Ishikawa (cell line): ENCODE measurements around the gene CFAP300.

ENCODE experiments used
- CEBPB ChIP-seq: IDR thresholded peaks from 2 replicates; pipeline ENCODE4 v1.6.1; 2012
- CREB1 ChIP-seq: IDR thresholded peaks from 2 replicates; pipeline ENCODE4 v1.6.1; 2012; ENCODE audit warnings: low read depth
- EGR1 ChIP-seq: IDR thresholded peaks from 2 replicates; pipeline ENCODE4 v1.6.1; 2012
- EP300 ChIP-seq: IDR thresholded peaks from 2 replicates; pipeline ENCODE4 v1.6.1; 2012; ENCODE audit warnings: borderline replicate concordance
- FOXM1 ChIP-seq: IDR thresholded peaks from 2 replicates; pipeline ENCODE4 v1.6.1; 2012; ENCODE audit warnings: low read depth, borderline replicate concordance
- NFIC ChIP-seq: IDR thresholded peaks from 2 replicates; pipeline ENCODE4 v1.6.1; 2012
- RAD21 ChIP-seq: IDR thresholded peaks from 2 replicates; pipeline ENCODE4 v1.6.1; 2012; ENCODE audit warnings: low read depth
- TAF1 ChIP-seq: IDR thresholded peaks from 2 replicates; pipeline ENCODE4 v1.6.1; 2012; ENCODE audit warnings: low read depth, mild to moderate bottlenecking
- TCF12 ChIP-seq: IDR thresholded peaks from 2 replicates; pipeline ENCODE4 v1.6.1; 2012; ENCODE audit warnings: low read depth
- TEAD4 ChIP-seq: IDR thresholded peaks from 2 replicates; pipeline ENCODE4 v1.6.1; 2012
- YY1 ChIP-seq: IDR thresholded peaks from 2 replicates; pipeline ENCODE4 v1.6.1; 2012; ENCODE audit warnings: low read depth
- ZBTB7A ChIP-seq: IDR thresholded peaks from 2 replicates; pipeline ENCODE4 v1.6.1; 2012; ENCODE audit warnings: low read depth
- TF ChIP-seq, protein P1 (sequence below): IDR thresholded peaks from 2 replicates; pipeline ENCODE4 v1.6.1; 2012; ENCODE audit warnings: low read depth, mild to moderate bottlenecking
- TF ChIP-seq, protein P2 (sequence below): IDR thresholded peaks from 2 replicates; pipeline ENCODE4 v1.6.1; 2012
- TF ChIP-seq, protein P3 (sequence below): IDR thresholded peaks from 2 replicates; pipeline ENCODE4 v1.6.1; 2012

CFAP300 gene

DNA sequence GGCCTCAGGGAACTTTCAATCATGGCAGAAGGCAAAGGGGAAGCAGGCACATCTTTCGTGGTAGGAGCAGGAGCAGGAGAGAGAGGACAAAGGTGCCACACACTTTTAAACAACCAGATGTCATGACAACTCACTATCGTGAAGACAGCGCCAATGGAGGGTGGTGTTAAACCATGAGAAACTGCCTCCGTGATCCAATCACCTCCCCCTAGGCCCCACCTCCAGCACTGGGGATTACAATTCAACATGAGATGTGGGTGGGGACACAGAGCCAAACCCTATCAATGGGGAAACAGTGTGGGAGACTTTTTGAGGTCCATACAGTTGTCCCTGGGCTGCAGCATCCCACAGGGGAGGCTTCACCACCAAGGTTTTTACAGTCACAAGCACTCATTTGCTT, 41.9 kb upstream of the CFAP300 start:
- TF ChIP-seq TCF12 (no peak), NFIC (no peak)
- TF ChIP-seq, protein P1, sequence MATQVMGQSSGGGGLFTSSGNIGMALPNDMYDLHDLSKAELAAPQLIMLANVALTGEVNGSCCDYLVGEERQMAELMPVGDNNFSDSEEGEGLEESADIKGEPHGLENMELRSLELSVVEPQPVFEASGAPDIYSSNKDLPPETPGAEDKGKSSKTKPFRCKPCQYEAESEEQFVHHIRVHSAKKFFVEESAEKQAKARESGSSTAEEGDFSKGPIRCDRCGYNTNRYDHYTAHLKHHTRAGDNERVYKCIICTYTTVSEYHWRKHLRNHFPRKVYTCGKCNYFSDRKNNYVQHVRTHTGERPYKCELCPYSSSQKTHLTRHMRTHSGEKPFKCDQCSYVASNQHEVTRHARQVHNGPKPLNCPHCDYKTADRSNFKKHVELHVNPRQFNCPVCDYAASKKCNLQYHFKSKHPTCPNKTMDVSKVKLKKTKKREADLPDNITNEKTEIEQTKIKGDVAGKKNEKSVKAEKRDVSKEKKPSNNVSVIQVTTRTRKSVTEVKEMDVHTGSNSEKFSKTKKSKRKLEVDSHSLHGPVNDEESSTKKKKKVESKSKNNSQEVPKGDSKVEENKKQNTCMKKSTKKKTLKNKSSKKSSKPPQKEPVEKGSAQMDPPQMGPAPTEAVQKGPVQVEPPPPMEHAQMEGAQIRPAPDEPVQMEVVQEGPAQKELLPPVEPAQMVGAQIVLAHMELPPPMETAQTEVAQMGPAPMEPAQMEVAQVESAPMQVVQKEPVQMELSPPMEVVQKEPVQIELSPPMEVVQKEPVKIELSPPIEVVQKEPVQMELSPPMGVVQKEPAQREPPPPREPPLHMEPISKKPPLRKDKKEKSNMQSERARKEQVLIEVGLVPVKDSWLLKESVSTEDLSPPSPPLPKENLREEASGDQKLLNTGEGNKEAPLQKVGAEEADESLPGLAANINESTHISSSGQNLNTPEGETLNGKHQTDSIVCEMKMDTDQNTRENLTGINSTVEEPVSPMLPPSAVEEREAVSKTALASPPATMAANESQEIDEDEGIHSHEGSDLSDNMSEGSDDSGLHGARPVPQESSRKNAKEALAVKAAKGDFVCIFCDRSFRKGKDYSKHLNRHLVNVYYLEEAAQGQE, result no peak
- TF ChIP-seq, protein P2, sequence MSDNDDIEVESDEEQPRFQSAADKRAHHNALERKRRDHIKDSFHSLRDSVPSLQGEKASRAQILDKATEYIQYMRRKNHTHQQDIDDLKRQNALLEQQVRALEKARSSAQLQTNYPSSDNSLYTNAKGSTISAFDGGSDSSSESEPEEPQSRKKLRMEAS, result no peak

DNA sequence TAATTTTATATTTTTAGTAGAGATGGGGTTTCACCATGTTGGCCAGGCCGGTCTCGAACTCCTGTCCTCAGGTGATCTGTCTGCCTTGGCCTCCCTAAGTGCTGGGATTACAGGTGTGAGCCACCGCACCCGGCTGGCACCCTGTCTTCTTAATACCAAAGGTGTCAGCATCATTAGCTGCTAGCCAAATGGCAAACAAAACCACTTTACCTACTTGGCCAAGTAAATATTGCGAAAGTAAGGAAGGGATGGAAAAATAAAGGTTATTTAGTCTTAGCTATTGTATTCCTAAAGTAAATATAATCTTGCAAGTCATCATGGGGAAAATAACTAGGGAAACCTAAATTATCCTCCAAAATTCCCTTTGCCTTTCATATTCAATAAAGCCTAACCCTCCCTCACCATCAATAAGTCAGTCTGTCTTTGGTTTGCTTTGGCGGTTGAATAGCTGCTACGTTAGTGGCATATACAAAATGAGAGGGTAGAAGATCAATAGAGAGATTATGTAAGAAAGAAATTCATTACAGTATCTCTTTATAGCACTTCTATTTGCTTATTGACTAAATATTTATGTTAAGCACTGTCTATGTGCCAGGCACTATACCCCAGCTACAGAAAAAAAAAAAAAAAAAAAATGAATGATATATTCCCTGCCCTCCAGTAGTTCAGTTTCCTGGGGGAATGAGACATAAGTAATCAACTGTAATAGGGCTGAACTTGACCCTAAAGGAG, 40.2 kb upstream of the CFAP300 start:
- 0 out of 2 replicates have a peak, but pooled peaks have one; percentile 31 for TF ChIP-seq CEBPB
- TF ChIP-seq, protein P2, result no peak; the same call in 1 of the 2 replicates

DNA sequence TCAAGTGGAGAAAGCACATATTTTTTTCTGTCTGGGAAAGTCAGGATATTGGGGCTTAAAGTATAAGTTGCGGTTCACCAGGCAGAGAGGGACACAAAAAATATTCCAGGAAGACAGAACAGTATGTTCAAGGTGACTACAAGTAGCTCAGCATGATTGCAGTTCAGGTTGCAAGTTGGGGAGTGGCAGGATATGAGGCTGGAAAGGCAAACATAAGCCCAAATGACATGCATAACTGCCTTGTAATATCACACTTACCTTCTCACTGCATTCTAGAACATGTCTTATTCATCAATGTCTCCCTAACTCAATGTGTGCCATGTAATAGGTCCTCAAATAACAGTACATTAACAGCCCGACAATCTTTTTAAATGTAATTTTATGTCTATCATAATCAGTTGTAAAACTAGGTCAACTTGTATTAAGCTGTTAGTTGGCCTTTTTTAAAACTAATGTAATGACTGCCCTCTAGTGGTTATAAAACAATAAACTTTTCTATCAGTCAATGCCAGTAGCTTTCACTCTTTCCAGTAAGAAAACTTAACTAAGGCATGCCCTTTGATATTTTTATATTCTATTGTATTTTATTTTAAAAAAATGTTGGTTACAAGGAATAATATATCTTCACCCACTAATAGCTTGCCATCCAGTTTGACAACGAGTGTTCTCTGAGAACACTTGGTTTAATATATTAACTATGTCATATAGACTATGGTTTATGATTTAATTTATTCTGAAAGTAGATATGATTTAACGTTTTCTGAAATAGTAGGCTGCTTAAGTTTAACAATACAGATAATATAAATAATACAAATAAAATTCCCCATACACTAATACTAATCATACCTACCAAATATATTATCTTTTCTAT, 39.4 kb upstream of the CFAP300 start:
- TF ChIP-seq YY1 (no peak), TAF1 (no peak), CREB1 (no peak), TEAD4 (peak; percentile 73), ZBTB7A (no peak), RAD21 (peak; percentile 69), NFIC (no peak), FOXM1 (peak; percentile 65; the same call in 1 of the 2 replicates), EP300 (peak; percentile 70; the same call in 1 of the 2 replicates), CEBPB (no peak), EGR1 (no peak), TCF12 (peak; percentile 60; the same call in 1 of the 2 replicates)
- TF ChIP-seq, protein P3, sequence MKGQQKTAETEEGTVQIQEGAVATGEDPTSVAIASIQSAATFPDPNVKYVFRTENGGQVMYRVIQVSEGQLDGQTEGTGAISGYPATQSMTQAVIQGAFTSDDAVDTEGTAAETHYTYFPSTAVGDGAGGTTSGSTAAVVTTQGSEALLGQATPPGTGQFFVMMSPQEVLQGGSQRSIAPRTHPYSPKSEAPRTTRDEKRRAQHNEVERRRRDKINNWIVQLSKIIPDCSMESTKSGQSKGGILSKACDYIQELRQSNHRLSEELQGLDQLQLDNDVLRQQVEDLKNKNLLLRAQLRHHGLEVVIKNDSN, result no peak
- TF ChIP-seq, protein P1, result no peak
- TF ChIP-seq, protein P2, result no peak; the same call in 1 of the 2 replicates

DNA sequence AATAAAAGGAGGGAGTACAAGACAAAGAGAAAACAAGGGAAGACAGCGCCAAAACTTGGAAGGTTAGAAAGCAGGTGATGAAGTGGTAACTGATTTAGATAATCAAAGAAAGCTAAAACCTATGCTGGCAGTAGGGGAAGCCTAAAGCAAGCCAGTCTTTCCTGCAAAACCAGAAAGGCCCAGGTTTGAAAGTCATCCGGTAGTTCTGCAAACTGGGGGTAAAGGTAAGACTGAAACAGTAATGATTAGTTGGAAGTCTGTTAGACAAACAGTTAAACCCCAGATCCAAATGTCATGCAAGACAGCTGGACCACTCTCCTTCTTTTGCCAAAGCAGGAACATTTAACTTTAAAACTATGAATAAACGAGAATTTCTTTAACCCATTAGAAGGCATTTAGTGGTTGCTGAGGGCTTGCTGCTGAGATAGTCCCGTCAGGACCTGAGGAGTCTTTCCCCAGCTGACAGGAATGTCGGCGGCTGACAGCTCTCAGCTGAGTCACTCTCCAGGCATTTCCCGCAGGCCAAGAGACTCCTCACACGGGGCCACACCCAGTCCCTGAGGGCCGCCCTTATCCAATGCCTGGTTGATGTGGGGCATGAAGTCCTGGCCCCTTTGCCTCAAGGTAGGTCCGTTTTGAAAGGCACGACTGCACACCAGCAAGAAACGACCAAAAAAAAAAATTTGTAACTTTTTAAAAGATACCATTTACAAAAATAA, 36.3 kb upstream of the CFAP300 start:
- peak; percentile 60; the same call in 1 of the 2 replicates for TF ChIP-seq YY1
- TF ChIP-seq, protein P3, result no peak
- TF ChIP-seq FOXM1, result no peak
- TF ChIP-seq TEAD4, result peak; percentile 92
- peak; percentile 29; the same call in 1 of the 2 replicates for TF ChIP-seq EP300
- TF ChIP-seq RAD21, result no peak
- no peak for TF ChIP-seq CREB1
- no peak for TF ChIP-seq EGR1
- TF ChIP-seq, protein P2, result peak; percentile 27; the same call in 1 of the 2 replicates
- TF ChIP-seq TCF12, result peak; percentile 42; the same call in 1 of the 2 replicates
- TF ChIP-seq ZBTB7A, result no peak

DNA sequence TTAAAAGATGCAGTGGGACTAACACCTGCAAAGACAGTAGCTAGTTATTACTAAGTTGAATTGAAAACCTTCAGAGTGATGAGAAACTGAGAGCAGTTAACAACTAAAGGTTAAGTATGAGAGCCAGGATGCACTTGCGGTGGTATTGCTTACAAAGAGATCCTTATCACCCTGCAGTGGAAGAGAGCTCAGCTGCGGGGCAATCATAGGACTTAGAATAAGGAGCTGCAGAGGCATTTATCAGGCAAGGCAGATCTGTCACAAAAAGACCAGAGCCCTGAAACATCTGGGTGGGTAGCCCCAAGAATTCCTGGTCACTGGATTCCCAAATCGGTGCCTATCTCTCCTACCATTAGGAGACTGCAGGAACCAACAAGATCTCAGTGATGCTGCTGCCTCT, 34.3 kb upstream of the CFAP300 start:
- no peak for TF ChIP-seq EGR1
- TF ChIP-seq TEAD4, result no peak
- TF ChIP-seq RAD21, result no peak
- no peak for TF ChIP-seq TAF1
- no peak for TF ChIP-seq YY1
- no peak for TF ChIP-seq TCF12
- TF ChIP-seq, protein P2, result no peak
- TF ChIP-seq, protein P1, result no peak
- TF ChIP-seq FOXM1, result no peak
- no peak for TF ChIP-seq NFIC
- TF ChIP-seq, protein P3, result no peak
- TF ChIP-seq EP300, result no peak
- TF ChIP-seq CEBPB, result no peak
- no peak for TF ChIP-seq CREB1
- TF ChIP-seq ZBTB7A, result no peak
